HG03159 (cell line): ENCODE data around the gene ATP11B.

Experiments
- ATAC-seq: cut with Tn5 transposase; IDR thresholded peaks from one replicate; pipeline ENCODE4 v1.9.1; 2021; ENCODE audit warnings: mild to moderate bottlenecking, moderate library complexity; ENCODE audit not compliant: unreplicated experiment

The ATP11B gene

DNA sequence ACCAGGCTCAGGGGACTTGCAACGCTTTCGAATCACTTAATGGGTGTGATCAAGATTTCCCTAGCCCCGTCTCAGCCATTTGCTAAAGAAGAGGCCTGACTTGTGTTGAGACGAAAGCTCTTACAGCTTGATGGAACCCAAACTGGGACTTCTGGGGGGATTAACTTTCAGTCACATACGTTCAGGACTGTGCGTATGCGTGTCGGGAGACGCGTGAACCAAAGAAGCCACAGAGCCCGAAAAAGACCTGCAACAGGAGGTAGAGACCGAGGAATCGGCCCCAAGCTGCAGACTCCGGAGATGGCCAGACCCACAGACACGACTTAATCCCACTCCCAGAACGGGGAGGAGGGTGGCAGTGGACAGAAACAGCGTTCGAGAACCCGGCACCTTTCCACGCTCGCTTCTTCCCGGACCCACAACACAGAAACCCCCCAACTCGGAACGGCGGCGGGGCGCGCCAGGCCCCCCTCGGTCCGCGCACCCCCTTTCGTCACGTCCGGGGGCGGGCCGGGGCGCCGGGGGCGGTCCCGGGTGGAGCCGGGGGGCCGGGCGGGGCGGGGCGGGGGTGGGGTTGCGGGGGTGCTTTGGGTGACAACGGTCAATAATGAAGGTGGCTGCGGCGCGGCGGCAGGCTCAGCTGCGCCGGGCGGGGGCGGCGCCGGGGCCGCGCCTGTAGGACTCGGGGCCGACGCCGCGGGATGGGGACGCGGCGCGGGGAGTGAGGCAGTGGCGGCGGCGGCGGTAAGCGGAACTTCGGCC is at the start of gene ATP11B:
TSS of gene ATP11B (plus strand) at position 604 of the 762 bp plus-strand sequence. CDS start 256 bp downstream, outside the sequence.
- ATAC-seq: peak; percentile 64

DNA sequence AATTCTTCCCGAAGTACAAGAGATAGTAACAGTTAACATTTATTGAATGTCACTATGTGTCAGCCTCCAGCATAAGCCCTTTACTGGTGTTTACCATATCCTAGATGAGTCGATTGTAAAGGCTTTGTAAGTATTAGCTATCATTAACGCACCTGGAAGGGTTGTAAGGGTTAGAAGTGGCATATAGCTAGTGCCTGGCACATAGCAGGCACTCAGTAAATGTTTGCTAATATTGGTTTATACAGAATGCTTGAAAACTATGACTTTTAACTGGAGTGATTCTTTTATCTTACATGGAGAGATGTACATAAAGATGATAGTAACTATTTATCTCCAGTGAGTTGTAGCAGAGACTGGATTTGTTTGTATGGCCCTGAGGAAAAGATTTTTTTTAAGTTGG is 46.3 kb upstream of the ATP11B start:
- no peak for ATAC-seq

DNA sequence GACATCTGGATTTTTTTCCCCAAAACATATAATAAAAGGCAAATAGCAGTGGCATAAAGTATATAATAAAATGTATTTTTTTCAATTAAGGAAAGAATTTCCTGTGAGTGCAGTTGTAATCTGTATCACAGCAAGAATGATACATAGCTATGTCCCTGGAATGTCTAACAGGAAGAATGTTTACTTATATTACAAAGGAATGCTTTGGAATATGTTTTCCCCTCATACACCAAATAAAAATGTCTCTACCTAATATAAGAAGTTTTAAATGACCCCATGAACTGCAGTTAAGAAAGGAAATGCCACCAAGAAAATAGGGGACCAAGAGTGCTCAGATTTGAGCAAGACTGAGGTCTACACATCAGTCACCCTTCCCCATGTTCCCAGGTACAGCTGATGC is 38.0 kb upstream of the ATP11B start:
- no peak for ATAC-seq

DNA sequence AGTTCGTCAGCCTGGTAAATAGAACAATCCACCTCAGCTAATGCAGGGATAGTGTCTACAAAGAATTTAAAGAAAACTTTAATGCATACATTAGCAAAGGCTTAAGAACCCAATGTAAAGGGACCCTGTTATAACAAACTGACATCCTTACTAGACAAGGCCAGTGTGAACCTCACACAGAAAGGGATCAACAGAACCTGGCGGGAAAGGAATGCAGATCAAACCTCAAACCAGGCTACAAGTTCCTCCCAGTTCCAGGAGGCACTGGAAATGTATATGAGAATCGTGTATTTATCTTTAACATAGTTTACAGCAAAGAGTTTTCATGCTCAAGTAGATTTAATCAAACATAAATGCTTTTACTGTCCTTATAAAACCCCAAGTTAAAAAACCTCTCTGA is 37.6 kb upstream of the ATP11B start:
- ATAC-seq: no peak

DNA sequence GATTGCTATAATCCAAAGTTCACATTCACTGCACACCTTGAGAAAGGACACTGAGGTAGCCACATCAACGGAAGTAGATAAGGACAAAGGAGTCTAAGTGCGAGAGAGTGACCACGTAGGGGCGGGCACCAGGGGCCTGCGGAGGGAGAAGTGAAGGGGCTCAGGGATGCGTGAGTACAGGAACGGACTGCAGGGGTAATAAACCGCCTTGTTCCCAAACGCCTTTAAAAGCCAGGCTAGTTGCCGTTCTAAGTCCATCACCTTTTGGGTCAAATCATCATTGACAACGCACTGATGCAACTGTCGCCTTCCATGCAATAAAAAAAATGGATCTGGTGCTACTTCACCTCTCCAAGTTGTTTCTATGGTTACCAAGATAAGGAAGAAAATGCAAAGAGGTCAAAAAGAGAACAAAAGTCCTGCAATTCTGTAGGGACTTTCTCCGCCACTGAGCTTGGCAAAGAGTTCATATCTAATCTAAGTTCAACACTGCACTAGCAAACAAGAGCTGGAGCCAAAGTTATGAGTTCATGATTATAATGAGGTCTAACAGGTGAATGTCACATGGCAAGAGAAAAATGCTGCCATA is 32.6 kb upstream of the ATP11B start:
- no peak for ATAC-seq

DNA sequence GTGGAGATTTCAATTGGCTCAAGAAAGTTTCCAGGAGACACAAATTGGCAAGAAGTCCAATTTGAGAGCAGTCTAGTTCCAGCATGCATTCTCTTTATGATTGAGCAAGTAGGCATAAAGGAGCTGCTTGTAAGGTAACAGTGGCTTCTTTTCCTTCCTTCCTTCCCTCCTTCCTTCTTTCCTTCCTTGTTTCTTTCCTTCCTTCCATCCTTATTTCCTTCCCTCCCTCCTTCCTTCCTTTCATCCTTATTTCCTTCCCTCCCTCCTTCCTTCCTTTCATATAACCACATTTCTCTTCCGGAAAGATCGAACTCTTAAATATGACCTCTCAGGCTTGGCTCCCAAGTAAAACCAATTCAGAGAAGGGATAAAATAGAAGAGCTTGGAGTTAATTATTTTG is 29.4 kb upstream of the ATP11B start:
- ATAC-seq: no peak

DNA sequence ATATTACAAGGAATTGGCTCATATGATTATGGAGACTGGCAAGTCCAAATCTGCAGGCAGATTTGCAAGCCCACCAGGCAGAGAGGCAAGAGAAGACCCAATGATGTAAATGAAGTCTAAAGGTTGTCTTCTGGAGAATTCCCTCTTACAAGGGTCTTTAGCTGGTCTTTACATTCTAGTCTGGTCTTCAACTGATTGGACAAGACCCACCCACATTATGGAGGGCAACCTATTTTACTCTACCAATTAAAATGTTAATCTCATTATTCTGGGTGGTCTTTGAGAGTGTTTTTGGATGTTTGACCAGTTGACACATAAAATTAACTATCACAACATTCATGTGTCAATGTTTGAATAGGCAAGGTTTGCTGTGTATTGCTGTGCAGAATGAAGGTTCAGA is 28.0 kb upstream of the ATP11B start:
- ATAC-seq: no peak

DNA sequence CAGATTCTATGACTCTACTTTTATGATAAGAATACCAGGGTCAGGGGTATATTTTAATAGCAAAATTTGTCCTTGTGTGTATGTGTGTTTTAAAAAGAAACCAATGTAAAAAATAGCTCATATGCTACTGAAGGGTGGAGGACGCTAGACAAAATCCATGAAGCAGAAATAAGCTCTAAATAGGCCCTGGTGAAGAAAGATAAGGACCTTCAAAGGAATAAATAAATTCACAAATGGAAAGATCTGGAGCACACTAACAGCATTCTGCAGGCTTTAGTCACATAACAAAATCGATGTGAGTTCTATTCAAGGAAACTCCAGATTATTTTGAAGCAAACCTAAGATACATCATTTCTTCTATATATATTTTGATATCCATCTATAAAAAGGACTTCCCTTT is 27.2 kb upstream of the ATP11B start:
- no peak for ATAC-seq

DNA sequence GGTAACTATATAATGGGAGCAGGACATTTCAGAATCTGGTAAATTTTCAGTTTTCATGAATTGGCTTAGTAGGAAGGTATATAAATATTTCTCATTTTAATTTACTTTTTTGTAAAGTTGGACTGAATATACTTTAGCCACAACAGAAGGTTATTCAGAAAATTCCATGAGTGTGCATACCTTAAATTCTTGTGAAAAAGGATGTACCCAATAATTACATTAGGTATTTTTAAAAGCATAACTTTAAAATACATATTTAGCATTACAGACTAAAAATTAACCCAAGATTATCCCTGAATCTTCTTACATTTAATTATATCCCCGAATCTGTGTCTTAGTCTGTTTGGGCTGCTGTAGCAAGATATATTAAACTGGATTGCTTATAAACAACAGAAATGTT is 24.9 kb upstream of the ATP11B start:
- ATAC-seq: no peak

DNA sequence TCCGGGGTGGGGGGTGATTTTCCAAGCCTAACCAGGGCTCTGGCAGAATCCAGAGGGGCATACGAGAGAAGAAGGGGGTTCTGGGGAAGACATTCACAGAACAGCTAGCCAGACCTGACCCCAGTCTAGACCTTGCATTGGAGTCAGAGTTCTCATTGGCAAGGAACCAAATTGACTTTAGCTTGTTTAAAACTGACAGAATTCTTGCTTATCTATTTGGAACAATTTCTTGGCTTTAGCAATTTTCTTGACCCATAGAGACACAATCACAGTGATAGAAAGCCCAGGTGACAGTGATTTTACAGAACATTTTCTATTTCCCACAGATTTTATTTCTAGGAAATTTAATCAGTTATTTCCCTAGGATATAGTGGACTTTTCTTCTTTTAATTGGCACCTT is 23.6 kb upstream of the ATP11B start:
- no peak for ATAC-seq

DNA sequence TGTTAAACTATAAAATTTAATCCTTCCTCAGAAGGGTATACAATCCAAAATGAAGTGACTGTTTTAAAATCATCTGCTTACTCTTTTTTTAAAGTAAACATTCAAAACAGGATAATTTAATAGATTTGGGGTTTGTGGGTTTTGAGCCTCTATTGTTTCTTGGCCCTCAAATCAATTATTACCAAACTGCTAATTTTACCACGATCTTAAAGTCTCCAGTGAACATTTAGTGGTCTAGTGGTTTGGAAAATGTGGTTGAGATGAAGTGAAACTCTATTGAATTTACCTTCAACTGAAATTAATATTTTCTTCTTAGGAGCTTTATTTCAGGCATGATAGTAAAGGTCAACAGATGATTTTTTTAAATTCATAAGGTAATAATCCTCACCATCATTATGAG is 11.2 kb upstream of the ATP11B start:
- ATAC-seq: no peak

DNA sequence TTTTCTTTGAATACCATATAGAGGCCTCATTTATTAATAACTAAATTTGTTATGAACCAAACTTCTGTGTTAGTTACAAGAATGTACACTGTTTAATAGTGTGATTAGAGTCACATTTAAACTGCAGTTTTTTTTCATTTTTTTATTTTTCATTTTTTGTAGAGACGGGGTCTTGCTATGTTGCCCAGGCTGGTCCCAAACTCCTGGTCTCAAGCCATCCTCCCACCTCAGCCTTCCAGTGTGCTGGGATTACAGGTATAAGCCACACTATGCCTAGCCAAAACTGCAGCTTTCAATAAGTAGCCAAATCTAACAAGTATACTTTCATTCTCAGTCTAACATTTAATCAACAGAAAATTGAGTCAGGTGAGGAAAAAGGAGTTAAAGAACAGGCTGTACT is 10.2 kb upstream of the ATP11B start:
- no peak for ATAC-seq

DNA sequence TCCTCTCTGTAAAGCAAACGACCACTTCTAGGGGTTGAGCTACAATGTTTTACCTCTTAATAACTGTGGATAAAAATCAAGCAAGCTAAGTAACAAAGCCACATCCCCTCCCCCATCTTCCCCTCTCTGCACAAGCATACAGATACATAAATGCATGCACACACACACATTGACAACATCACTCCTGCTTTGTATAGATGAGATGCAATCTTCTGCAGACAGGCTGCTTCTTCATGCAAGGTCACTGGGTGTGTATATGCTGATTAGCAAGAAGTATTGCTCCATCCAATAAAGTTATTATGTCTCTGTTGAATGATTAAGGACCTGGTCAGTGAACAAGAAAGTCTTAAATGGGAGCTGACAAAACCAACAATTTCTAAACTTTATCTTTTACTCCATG is 8.8 kb upstream of the ATP11B start:
- no peak for ATAC-seq

DNA sequence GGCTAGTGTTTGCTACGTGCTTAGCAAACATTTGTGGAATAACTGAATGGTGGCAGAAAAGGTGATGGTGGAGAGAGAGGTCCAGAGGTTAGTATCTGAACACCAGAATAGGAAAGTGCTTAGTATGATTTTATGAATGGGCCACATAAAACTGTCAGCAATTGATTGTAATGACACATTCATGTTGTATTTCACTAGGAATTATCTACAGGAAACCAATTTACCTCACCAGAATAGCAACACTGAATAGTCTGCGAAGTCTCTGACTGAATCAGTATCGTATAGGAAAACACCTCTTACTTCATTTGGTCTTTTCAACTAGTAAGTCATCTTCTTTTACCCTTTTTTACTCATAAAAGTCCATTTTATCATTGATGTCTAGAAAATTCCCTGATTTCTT is 8.2 kb upstream of the ATP11B start:
- no peak for ATAC-seq

DNA sequence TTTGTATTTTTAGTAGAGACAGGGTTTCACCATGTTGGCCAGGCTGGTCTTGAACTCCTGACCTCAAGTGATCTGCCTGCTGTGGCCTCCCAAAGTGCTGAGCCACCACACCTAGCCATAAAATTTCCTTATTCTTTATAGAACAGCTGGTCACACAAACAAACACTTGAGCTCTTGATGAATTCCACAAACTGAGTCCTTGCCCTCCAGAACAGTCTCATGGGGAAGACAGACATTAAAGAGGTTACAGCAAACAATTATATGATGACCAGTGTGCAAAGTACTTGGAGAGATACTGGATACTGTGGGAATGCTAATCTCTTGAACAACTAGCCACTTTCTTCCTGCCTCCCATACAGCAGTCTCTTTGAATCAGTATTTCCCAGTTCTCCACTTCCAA is 7.5 kb upstream of the ATP11B start:
- no peak for ATAC-seq

DNA sequence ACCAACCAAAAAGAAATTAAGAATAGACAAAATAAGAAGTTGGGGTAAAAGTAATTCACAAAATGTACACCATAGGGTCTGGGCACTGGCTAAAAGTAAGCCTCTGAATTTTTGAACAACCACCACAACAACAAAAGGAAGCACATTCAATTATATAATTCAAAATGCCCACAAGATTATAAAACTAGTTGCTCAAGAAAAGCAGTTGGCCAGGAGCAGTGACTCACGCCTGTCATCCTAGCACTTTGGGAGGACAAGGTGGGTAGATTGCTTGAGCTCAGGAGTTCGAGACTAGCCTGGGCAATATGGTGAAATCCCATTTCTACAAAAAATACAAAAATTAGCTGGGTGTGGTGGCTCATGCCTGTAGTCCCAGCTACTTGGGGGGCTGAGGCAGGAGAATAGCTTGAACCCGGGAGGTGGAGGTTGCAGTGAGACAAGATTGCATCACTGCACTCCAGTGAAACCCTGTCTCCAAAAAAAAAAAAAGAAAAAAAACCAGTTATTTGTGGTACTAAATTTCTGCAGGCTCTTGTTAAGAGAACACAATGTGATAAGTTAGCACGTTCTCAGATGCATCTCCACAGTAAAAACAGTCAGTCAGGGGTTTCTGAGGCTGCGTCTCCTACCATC is 6.6 kb upstream of the ATP11B start:
- no peak for ATAC-seq

DNA sequence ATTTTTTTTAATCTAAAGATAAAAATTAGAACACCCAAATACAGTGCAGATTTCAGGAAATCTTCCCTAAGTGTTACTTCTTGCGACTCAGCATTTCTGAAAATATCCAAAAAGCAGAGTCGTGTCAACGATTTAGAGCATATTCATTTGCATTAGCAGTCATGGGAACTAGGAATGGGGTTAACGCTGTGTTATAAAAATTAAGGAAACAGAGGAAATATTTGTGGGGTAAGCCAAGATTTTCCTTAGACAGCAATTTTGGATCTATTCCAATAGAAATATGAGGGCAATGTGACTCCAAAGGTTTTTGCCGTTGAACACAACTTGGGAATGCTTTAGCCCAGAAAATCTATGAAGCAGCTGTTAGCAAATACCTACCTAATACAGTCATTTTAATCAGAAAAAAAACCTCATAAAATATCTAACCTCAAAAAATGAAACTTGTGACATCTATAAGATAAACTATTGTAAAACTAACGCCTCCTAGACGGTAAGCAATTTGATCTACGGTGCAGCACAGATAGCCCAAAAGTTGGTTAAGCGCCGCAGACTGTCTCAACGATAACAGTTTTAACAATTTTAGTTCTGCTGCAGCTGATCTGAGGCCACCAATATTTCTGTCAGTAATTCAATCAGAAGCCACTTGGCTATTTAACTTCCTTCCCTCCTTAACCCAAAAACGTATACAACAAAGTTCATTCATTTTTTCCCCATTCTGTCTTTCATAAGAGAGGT is 5.8 kb upstream of the ATP11B start:
- ATAC-seq: no peak

DNA sequence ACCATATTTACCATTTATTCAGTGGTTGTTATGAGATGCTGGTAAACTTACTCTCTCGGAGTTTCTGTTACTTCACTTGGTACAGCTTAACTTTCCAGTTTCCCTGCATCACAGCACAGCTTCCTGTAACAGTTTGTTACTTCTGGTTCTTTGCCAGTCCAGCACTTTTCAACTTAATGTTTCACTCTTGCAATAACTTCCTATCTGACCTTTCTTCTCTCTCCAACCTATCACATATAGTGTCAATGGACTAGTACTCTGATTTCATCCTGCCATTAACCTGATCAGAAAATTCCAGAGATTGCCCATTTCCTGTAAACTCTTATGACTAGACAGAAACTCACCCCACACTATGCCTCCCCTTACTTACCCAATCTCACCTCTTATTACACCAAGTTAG is 3.9 kb upstream of the ATP11B start:
- peak; percentile 22 for ATAC-seq

DNA sequence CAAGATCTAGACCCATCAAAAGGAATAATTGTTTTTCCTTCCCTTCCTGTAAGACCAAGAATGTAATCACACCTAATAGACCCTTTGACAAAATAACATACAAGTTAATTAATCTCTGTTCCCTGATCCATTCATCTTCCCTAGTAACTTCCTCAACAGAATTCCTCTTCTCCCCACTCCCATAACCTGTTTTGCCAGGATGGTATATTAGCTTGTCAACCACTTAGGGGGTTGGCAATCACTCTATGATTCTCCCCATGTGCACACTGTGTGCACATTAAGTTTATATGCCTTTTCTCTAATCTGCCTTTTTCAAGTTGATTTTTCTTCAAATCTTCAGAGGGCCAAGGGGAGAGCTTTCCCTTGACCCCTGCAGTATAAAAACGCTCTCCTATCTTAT is 2.7 kb upstream of the ATP11B start:
- ATAC-seq: no peak

DNA sequence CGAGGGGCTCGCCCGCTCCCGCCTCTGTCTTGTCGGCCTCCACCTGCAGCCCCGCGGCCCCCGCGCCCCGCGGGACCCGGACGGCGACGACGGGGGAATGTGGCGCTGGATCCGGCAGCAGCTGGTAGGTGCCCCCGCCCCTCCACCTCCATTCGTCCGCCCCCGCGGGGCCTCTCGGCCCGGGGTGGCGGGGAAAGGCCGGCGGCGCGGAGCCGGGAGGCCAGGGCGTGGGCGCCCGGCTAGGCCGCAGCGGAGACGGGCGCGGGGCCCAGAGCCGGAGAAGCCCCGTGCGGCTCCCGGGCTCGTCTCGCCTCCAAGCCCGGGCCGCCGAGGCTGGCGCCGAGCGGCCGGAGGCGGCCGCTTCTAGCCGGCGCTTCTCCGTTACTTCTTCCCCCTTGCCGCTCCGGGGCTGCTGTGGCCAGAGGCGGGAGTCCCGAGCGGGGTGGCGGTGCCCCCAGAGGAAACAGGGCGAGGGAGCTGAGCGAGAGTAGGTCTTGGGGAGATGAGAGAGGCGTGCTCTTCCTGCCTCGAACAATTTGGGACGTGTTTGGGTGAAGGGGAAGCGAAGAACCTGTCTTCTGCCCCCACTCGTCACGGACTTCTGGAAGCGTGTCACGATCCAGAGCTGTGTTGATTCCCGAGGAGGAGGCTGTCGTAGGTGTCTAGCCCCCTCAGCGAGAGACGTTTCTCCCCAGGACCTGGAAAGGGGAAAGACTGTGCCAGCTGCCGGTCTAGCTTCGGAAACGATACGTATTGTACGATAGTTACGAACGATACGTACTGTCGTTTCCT is 555 bp downstream of the ATP11B start:
- peak; percentile 30 for ATAC-seq
